Measurements from ENCODE around the gene KLF7.
A peak's percentile ranks its signal among the peaks of the same experiment; 100 is the strongest.

The KLF7 gene

DNA sequence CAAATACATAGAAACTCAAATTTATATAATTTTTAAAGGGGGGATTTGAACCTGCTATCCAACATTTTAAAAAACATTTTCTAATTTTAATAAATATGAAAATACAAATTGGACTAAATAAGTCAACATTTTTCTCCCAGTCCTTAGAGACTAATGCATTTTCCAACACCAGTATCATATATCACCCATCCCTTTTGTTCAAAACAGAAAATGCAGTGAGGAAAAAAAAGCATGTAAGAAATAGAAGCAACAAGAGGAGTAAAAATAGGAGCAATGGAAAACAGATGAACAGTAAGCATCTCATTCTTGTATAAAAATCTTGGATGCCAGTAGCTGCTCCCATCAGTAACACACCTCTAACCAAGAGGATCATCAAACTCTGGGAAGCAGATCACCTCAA is 25.5 kb downstream of the KLF7 start:
- DNase-seq (ENCODE audit: low spot score) (no peak), ATAC-seq (ENCODE audit: low read depth) (no peak)
- H3K4me1 ChIP-seq (ENCODE audit: insufficient read depth, poor library complexity, severe bottlenecking): peaks cover 53% of the 10 kb centered on the region
- H3K36me3 ChIP-seq (ENCODE audit: low read depth): peaks cover 99% of the 10 kb centered on the region
- no peaks in the 10 kb centered on the region for H3K27me3 ChIP-seq (ENCODE audit: insufficient read depth, poor library complexity, severe bottlenecking)
- TF ChIP-seq, protein P1, sequence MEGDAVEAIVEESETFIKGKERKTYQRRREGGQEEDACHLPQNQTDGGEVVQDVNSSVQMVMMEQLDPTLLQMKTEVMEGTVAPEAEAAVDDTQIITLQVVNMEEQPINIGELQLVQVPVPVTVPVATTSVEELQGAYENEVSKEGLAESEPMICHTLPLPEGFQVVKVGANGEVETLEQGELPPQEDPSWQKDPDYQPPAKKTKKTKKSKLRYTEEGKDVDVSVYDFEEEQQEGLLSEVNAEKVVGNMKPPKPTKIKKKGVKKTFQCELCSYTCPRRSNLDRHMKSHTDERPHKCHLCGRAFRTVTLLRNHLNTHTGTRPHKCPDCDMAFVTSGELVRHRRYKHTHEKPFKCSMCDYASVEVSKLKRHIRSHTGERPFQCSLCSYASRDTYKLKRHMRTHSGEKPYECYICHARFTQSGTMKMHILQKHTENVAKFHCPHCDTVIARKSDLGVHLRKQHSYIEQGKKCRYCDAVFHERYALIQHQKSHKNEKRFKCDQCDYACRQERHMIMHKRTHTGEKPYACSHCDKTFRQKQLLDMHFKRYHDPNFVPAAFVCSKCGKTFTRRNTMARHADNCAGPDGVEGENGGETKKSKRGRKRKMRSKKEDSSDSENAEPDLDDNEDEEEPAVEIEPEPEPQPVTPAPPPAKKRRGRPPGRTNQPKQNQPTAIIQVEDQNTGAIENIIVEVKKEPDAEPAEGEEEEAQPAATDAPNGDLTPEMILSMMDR (IDR thresholded peaks at IDR 0.05; ENCODE audit: poor library complexity, severe bottlenecking): no peak
- no peaks in the 10 kb centered on the region for H3K9me3 ChIP-seq (ENCODE audit: severe bottlenecking)
- no peak overlapping the region for H3K27ac ChIP-seq (ENCODE audit: poor library complexity, severe bottlenecking)
- no peak overlapping the region for H3K4me3 ChIP-seq (ENCODE audit: severe bottlenecking)

DNA sequence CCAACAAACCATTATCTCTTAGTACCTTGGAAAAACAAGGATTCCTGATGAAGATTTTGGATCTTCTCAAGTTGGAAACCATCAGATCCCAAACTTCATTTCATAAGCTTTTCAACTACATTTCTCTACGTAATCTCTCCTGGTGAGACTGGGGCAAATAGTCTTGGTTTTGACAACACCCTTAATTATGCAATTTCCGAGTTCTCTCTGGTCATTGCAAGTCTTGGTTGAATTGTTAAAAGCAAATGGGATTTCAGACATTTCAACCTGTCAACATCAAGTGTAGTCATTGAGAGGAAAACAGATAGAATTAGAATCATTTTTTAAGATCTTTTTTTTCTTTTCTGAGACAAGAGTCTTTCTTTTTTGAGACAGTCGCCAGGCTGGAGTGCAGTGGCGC is 26.2 kb downstream of the KLF7 start:
- Histone ChIP-seq H3K27ac (ENCODE audit: poor library complexity, severe bottlenecking) (no peak overlapping the region), H3K36me3 (ENCODE audit: low read depth) (peaks cover 99% of the 10 kb centered on the region), H3K27me3 (ENCODE audit: insufficient read depth, poor library complexity, severe bottlenecking) (no peaks in the 10 kb centered on the region), H3K9me3 (ENCODE audit: severe bottlenecking) (no peaks in the 10 kb centered on the region), H3K4me1 (ENCODE audit: insufficient read depth, poor library complexity, severe bottlenecking) (peaks cover 60% of the 10 kb centered on the region), H3K4me3 (ENCODE audit: severe bottlenecking) (no peak overlapping the region)
- TF ChIP-seq, protein P1 (IDR thresholded peaks at IDR 0.05; ENCODE audit: poor library complexity, severe bottlenecking): no peak
- ATAC-seq (ENCODE audit: low read depth) (no peak), DNase-seq (ENCODE audit: low spot score) (no peak)

DNA sequence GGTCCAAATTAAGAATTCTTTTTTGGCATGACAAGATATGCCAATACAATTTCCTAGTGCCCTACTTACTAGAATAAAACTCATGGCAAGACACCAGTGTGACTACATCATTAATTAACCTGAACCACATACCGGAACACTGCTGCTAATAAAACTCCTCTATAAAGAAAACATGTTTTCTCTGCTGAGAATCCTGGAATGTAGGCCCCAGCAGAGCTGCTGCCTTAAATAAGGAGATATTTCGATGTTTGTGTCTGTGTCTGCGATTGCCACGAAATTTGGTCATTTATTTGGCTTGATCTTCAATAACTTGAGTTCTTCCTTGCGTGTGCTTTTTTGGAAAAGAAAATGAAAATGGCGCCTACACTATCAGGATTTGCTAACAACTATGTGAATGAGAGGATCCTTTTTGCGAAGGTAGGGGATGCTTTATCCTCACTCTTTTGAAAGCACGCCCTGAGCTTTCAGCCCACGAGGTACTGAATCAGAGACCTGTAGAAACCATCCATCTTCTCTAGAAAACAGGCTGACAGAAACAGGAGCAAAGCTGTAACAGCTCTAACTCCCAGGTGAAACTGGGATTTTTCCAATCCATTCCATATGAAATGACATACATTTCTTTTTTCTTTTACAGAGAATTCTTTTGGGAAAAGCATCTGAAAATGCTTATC is 27.0 kb downstream of the KLF7 start:
- H3K27me3 ChIP-seq (ENCODE audit: insufficient read depth, poor library complexity, severe bottlenecking): no peaks in the 10 kb centered on the region
- H3K27ac ChIP-seq (ENCODE audit: poor library complexity, severe bottlenecking): peak overlapping the region; percentile 88
- no peak for ATAC-seq (ENCODE audit: low read depth)
- DNase-seq (ENCODE audit: low spot score): no peak
- peaks cover 96% of the 10 kb centered on the region for H3K36me3 ChIP-seq (ENCODE audit: low read depth)
- H3K4me1 ChIP-seq (ENCODE audit: insufficient read depth, poor library complexity, severe bottlenecking): peaks cover 68% of the 10 kb centered on the region
- no peaks in the 10 kb centered on the region for H3K9me3 ChIP-seq (ENCODE audit: severe bottlenecking)
- TF ChIP-seq, protein P1 (IDR thresholded peaks at IDR 0.05; ENCODE audit: poor library complexity, severe bottlenecking): no peak
- no peak overlapping the region for H3K4me3 ChIP-seq (ENCODE audit: severe bottlenecking)

DNA sequence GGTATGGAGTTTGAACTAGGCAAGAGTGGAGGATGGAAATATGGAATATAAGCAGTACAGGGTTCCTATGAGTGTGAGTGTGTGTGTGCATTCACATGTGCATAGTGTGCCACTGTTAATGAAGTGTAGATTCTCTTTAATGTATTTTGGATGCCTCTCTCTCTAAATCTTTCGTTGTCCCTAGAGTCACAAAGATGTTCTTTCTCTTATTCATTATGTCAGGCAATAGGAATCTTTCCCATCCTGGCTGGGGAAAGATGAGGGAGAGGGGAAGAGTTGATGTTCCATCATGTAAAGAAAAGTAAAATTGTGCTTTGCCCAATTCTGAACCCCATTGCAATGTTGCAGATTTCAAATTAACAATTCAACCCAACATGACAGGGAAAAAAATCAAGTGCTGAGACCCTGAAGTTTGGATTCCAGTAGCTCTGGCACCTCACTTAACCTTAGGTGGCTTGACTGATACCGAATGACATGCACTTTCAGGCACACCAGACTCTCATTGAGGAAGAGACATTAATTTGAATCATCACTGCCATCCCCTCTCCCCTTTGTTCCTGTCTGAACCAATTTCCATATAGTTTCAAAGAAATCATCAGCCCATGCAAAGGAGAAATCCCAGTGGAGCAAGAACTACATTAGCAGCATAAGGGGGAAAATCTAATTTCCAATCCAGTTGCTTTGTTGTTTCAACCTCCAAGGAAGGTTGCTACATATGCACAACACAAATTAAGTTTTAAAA is 28.0 kb downstream of the KLF7 start:
- ATAC-seq (ENCODE audit: low read depth): no peak
- Histone ChIP-seq H3K27ac (ENCODE audit: poor library complexity, severe bottlenecking) (peak overlapping the region; percentile 88), H3K4me1 (ENCODE audit: insufficient read depth, poor library complexity, severe bottlenecking) (peaks cover 78% of the 10 kb centered on the region), H3K9me3 (ENCODE audit: severe bottlenecking) (no peaks in the 10 kb centered on the region), H3K4me3 (ENCODE audit: severe bottlenecking) (no peak overlapping the region), H3K36me3 (ENCODE audit: low read depth) (peaks cover 90% of the 10 kb centered on the region), H3K27me3 (ENCODE audit: insufficient read depth, poor library complexity, severe bottlenecking) (no peaks in the 10 kb centered on the region)
- no peak for DNase-seq (ENCODE audit: low spot score)
- TF ChIP-seq, protein P1 (IDR thresholded peaks at IDR 0.05; ENCODE audit: poor library complexity, severe bottlenecking): no peak

DNA sequence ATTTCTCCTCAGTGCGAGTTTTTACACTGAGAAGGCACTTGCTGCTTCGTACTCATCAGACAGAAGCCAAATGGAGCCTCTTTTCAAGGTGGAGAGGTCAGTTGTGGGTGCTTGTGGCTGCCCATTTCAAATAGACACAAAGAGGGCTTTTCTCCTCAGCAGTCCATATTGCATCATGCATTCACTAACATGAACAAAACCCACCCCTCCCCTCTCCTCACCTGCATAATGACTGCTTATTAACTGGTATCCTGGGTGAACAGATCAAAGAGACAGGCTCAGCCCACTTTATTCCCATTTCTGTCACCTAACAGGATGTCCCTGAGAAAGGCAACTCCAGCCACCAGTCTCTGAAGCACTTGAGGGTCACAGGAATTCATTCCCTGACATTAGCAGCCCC is 28.9 kb downstream of the KLF7 start:
- Histone ChIP-seq H3K4me1 (ENCODE audit: insufficient read depth, poor library complexity, severe bottlenecking) (peaks cover 87% of the 10 kb centered on the region), H3K27me3 (ENCODE audit: insufficient read depth, poor library complexity, severe bottlenecking) (no peaks in the 10 kb centered on the region), H3K4me3 (ENCODE audit: severe bottlenecking) (no peak overlapping the region), H3K36me3 (ENCODE audit: low read depth) (peaks cover 90% of the 10 kb centered on the region), H3K9me3 (ENCODE audit: severe bottlenecking) (no peaks in the 10 kb centered on the region), H3K27ac (ENCODE audit: poor library complexity, severe bottlenecking) (peak overlapping the region; percentile 88)
- TF ChIP-seq, protein P1 (IDR thresholded peaks at IDR 0.05; ENCODE audit: poor library complexity, severe bottlenecking): no peak
- DNase-seq (ENCODE audit: low spot score) (no peak), ATAC-seq (ENCODE audit: low read depth) (no peak)
